H1 (cell line): ENCODE results near the gene ADM5. TPM values are rescaled to one million over a fixed set of nuclear protein-coding genes. Genes with fewer than 3 reads are reported as not detected.

Experiments
- CTCF ChIA-PET: fragments of 300-600 bp; sonication (Branson Sonifier 250); formaldehyde crosslinking; loops from one replicate; lab custom pipeline; 2021; ENCODE audit not compliant: partially characterized antibody; lab: Charles Lee
- POLR2A ChIA-PET: fragments of 300-600 bp; sonication (Branson Sonifier 250); formaldehyde crosslinking; loops from one replicate; lab custom pipeline; 2021; ENCODE audit warnings: inconsistent platforms; ENCODE audit not compliant: partially characterized antibody; lab: Charles Lee
- DNase-seq, 2 experiments: peaks; one replicate each; pipeline versions ENCODE4 v3.0.0 to v3.0.0-alpha.2; 2010 to 2022; ENCODE audit warnings: low spot score in 2 of 2, low read depth in 1 of 2, mixed read lengths in 1 of 2
- FAIRE-seq: peaks from 2 replicates; lab custom pipeline; 2011; peaks lifted over from hg19 to GRCh38; lab: Jason Lieb, UNC
- H2AFZ ChIP-seq: 2 replicates; pipeline ENCODE4 v1.8.1; 2012; ENCODE audit warnings: low read length, inconsistent platforms
- H2AK5ac ChIP-seq: 2 replicates; pipeline ENCODE4 v1.6.1; 2013; ENCODE audit warnings: low read depth, low read length
- H2BK120ac ChIP-seq: replicated peaks from 2 replicates; pipeline ENCODE3; 2013; ENCODE audit warnings: low read depth, low read length, inconsistent platforms
- H2BK12ac ChIP-seq: 2 replicates; pipeline ENCODE4 v1.6.1; 2013; ENCODE audit warnings: low read depth, low read length
- H2BK15ac ChIP-seq: 2 replicates; pipeline ENCODE4 v1.6.1; 2013; ENCODE audit warnings: low read length
- H2BK20ac ChIP-seq: 2 replicates; pipeline ENCODE4 v1.6.1; 2013; ENCODE audit warnings: low read length
- H2BK5ac ChIP-seq: 2 replicates; pipeline ENCODE4 v1.6.1; 2013; ENCODE audit warnings: low read depth, low read length
- H3K14ac ChIP-seq: 2 replicates; pipeline ENCODE4 v1.6.1; 2013; ENCODE audit warnings: inconsistent platforms; ENCODE audit not compliant: insufficient read length
- H3K18ac ChIP-seq: 2 replicates; pipeline ENCODE4 v1.6.1; 2013; ENCODE audit warnings: low read length; ENCODE audit errors: extremely low read depth
- H3K23ac ChIP-seq: 2 replicates; pipeline ENCODE4 v1.6.1; 2013; ENCODE audit warnings: inconsistent platforms; ENCODE audit not compliant: insufficient read length
- H3K23me2 ChIP-seq: 2 replicates; pipeline ENCODE4 v1.6.1; 2013; ENCODE audit warnings: low read depth, low read length
- H3K27ac ChIP-seq: 2 replicates; pipeline ENCODE4 v1.6.1; 2011; ENCODE audit warnings: low read depth, low read length, inconsistent platforms
- H3K27me3 ChIP-seq, 4 experiments: replicated peaks in 1 of 4; 1 replicate in 1 of 4; 2 replicates in 3 of 4; pipeline versions ENCODE4 v1.6.1 to v1.8.1; 2011 to 2013; ENCODE audit warnings: low read length in 3 of 4, mild to moderate bottlenecking in 3 of 4, inconsistent platforms in 2 of 4, mixed read lengths in 2 of 4, moderate library complexity in 1 of 4; ENCODE audit not compliant: control insufficient read depth in 3 of 4, insufficient read depth in 3 of 4; ENCODE audit errors: extremely low read depth in 1 of 4
- H3K36me3 ChIP-seq, 4 experiments: 2 replicates each; pipeline versions ENCODE4 v1.6.1 to v1.8.1; 2011 to 2013; ENCODE audit warnings: mild to moderate bottlenecking in 4 of 4, low read length in 3 of 4, moderate library complexity in 2 of 4, control low read depth in 1 of 4, inconsistent platforms in 1 of 4; ENCODE audit not compliant: insufficient read depth in 4 of 4, control insufficient read depth in 2 of 4
- H3K4ac ChIP-seq: replicated peaks from 2 replicates; pipeline ENCODE3; 2013; ENCODE audit warnings: low read length, low read depth, mixed read lengths, inconsistent platforms; ENCODE audit not compliant: insufficient read length
- H3K4me1 ChIP-seq, 4 experiments: replicated peaks in 1 of 4; 1 replicate in 1 of 4; 2 replicates in 3 of 4; pipeline versions ENCODE4 v1.6.1 to v1.8.1; 2011 to 2013; ENCODE audit warnings: low read length in 3 of 4, inconsistent platforms in 2 of 4, mixed read lengths in 1 of 4; ENCODE audit not compliant: insufficient read depth in 4 of 4, control insufficient read depth in 3 of 4
- H3K4me2 ChIP-seq, 2 experiments: 2 replicates each; pipeline versions ENCODE4 v1.6.1 to v1.8.1; 2011 to 2013; ENCODE audit warnings: low read depth in 2 of 2, low read length in 2 of 2, control low read depth in 1 of 2, inconsistent platforms in 1 of 2, mild to moderate bottlenecking in 1 of 2; ENCODE audit not compliant: insufficient read depth in 1 of 2
- H3K4me3 ChIP-seq, 4 experiments: fragments of 200-600, 300-600 bp in 1 of 4; sonication (generic), shearing (Covaris generic), sonication (Bioruptor Twin) in 1 of 4; 2 replicates each; pipeline versions ENCODE4 v1.5.1 to v1.8.1; 2011 to 2016; ENCODE audit warnings: low read length in 4 of 4, low read depth in 3 of 4, control low read depth in 2 of 4, inconsistent platforms in 2 of 4, mild to moderate bottlenecking in 2 of 4, mixed read lengths in 1 of 4, moderate library complexity in 1 of 4; ENCODE audit not compliant: insufficient read depth in 2 of 4; ENCODE audit errors: extremely low read depth in 1 of 4
- H3K56ac ChIP-seq: replicated peaks from 2 replicates; pipeline ENCODE3; 2013; ENCODE audit warnings: low read depth, mild to moderate bottlenecking, mixed read lengths, low read length, inconsistent platforms; ENCODE audit not compliant: insufficient read length
- H3K79me1 ChIP-seq: 2 replicates; pipeline ENCODE4 v1.6.1; 2013; ENCODE audit warnings: low read depth, low read length, control low read depth
- H3K79me2 ChIP-seq, 2 experiments: 2 replicates each; pipeline versions ENCODE4 v1.6.1 to v1.8.1; 2012 to 2013; ENCODE audit warnings: low read length in 2 of 2, mild to moderate bottlenecking in 2 of 2, inconsistent platforms in 1 of 2; ENCODE audit not compliant: insufficient read depth in 2 of 2, control insufficient read depth in 1 of 2
- H3K9ac ChIP-seq, 4 experiments: replicated peaks in 1 of 4; 1 replicate in 1 of 4; 2 replicates in 3 of 4; pipeline versions ENCODE4 v1.6.1 to v1.8.1; 2011 to 2013; ENCODE audit warnings: low read depth in 3 of 4, low read length in 3 of 4, control low read depth in 2 of 4, mild to moderate bottlenecking in 2 of 4, moderate library complexity in 2 of 4, inconsistent platforms in 1 of 4; ENCODE audit errors: extremely low read depth in 1 of 4
- H3K9me3 ChIP-seq, 2 experiments: 2 replicates each; pipeline versions ENCODE4 v1.6.1 to v1.8.1; 2012 to 2013; ENCODE audit warnings: mild to moderate bottlenecking in 2 of 2, moderate library complexity in 2 of 2, control low read depth in 1 of 2, inconsistent platforms in 1 of 2, low read depth in 1 of 2, low read length in 1 of 2, mixed read lengths in 1 of 2; ENCODE audit not compliant: insufficient read depth in 2 of 2
- H4K20me1 ChIP-seq, 2 experiments: replicated peaks in 1 of 2; 2 replicates each; pipeline versions ENCODE3 to v1.8.1; 2011 to 2013; ENCODE audit warnings: inconsistent platforms in 2 of 2, low read length in 2 of 2, mild to moderate bottlenecking in 1 of 2; ENCODE audit not compliant: insufficient read depth in 2 of 2, control insufficient read depth in 1 of 2
- H4K5ac ChIP-seq: 2 replicates; pipeline ENCODE4 v1.6.1; 2013; ENCODE audit warnings: low read length, low read depth, mixed read lengths, inconsistent platforms; ENCODE audit not compliant: insufficient read length
- H4K8ac ChIP-seq: 2 replicates; pipeline ENCODE4 v1.8.0; 2013; ENCODE audit warnings: mild to moderate bottlenecking, moderate library complexity, low read length, inconsistent platforms; ENCODE audit not compliant: insufficient read depth; ENCODE audit errors: extremely low read depth
- H4K91ac ChIP-seq: replicated peaks from 2 replicates; pipeline ENCODE3; 2013; ENCODE audit warnings: low read length, mixed read lengths, inconsistent platforms; ENCODE audit not compliant: insufficient read length
- ASH2L ChIP-seq: fragments of 200-600, 300-600 bp; sonication (generic); IDR thresholded peaks from one replicate; pipeline ENCODE4 v1.7.1; 2017; ENCODE audit warnings: low read length
- E2F6 ChIP-seq: IDR thresholded peaks from 2 replicates; pipeline ENCODE4 v1.6.1; 2012; ENCODE audit warnings: inconsistent platforms
- HDAC2 ChIP-seq, 2 experiments: fragments of 300-600 bp in 1 of 2; sonication (generic) in 1 of 2; IDR thresholded peaks; 2 replicates each; pipeline ENCODE4 v1.6.1; 2011 to 2012; ENCODE audit warnings: low read depth in 2 of 2, low read length in 2 of 2, mild to moderate bottlenecking in 2 of 2, moderate library complexity in 2 of 2, borderline replicate concordance in 1 of 2, inconsistent platforms in 1 of 2
- HDAC6 ChIP-seq: IDR thresholded peaks from one replicate; pipeline ENCODE4 v1.7.1; 2012; ENCODE audit warnings: low read depth, mild to moderate bottlenecking, inconsistent platforms, low read length, moderate library complexity
- MAX ChIP-seq: IDR thresholded peaks from 2 replicates; pipeline ENCODE4 v1.6.1; 2012; ENCODE audit warnings: inconsistent platforms
- NANOG ChIP-seq: IDR thresholded peaks from 2 replicates; pipeline ENCODE4 v1.6.1; 2011; ENCODE audit warnings: low read length, low read depth, mild to moderate bottlenecking, inconsistent platforms; ENCODE audit not compliant: insufficient read depth, poor library complexity, severe bottlenecking
- RBBP5 ChIP-seq: IDR thresholded peaks from 2 replicates; pipeline ENCODE4 v1.7.1; 2012; ENCODE audit warnings: low read depth, mild to moderate bottlenecking, inconsistent platforms, low read length, moderate library complexity, borderline replicate concordance
- SIN3A ChIP-seq, 2 experiments: IDR thresholded peaks in 1 of 2; conservative IDR thresholded peaks in 1 of 2; 2 replicates each; pipeline ENCODE4 v1.6.1; 2011 to 2012; ENCODE audit warnings: low read length in 2 of 2, improper control_type of control experiment in 1 of 2, low read depth in 1 of 2, mild to moderate bottlenecking in 1 of 2
- SP4 ChIP-seq: IDR thresholded peaks from 2 replicates; pipeline ENCODE4 v1.6.1; 2012; ENCODE audit warnings: low read length, inconsistent platforms
- WGBS, 2 experiments: shearing (Covaris generic) in 1 of 2; methylation state at CpG; one replicate each; pipeline versions ENCODE4 v1.1.6 to v1.1.7; 2013 to 2015; ENCODE audit warnings: low lambda C conversion rate in 2 of 2, mixed read lengths in 2 of 2, inconsistent platforms in 1 of 2, low coverage in 1 of 2, missing lambda C conversion rate in 1 of 2; ENCODE audit not compliant: insufficient replicate concordance in 2 of 2, insufficient coverage in 1 of 2, insufficient read length in 1 of 2; ENCODE audit errors: extremely low coverage in 1 of 2, missing lambda C conversion rate in 1 of 2; 5-methylcytosine and 5-hydroxymethylcytosine counted together
- polyA plus RNA-seq, 7 experiments: library from polyadenylated mRNA; depleted of rRNA in 3 of 7; stranded (reverse) in 5 of 7; unstranded in 2 of 7; fragments of >200 nt in 5 of 7; fragments of 200-250 nt in 2 of 7; gene quantifications; 1 replicate in 5 of 7; 2 replicates in 1 of 7; 4 replicates in 1 of 7; pipeline versions ENCODE4 v1.2.1 to v1.2.3, GENCODE V29; 2011 to 2013; ENCODE audit warnings: missing spikeins in 2 of 7, mixed read lengths in 2 of 7
- total RNA-seq: library from RNA; stranded (reverse); fragmentation: NEBNext Ultra II Directional; extraction: Animal tissue kit (Norgen Biotek cat#: 25700); gene quantifications from 2 replicates; pipeline ENCODE4 v1.2.1, GENCODE V29; 2021

ADM5 gene
- total and polyA plus RNA-seq, 2 of the 8 experiments (the other 6 are each of a cell fraction or from before 2014, with no cell fraction given), result 2.5 to 2.6 TPM

DNA sequence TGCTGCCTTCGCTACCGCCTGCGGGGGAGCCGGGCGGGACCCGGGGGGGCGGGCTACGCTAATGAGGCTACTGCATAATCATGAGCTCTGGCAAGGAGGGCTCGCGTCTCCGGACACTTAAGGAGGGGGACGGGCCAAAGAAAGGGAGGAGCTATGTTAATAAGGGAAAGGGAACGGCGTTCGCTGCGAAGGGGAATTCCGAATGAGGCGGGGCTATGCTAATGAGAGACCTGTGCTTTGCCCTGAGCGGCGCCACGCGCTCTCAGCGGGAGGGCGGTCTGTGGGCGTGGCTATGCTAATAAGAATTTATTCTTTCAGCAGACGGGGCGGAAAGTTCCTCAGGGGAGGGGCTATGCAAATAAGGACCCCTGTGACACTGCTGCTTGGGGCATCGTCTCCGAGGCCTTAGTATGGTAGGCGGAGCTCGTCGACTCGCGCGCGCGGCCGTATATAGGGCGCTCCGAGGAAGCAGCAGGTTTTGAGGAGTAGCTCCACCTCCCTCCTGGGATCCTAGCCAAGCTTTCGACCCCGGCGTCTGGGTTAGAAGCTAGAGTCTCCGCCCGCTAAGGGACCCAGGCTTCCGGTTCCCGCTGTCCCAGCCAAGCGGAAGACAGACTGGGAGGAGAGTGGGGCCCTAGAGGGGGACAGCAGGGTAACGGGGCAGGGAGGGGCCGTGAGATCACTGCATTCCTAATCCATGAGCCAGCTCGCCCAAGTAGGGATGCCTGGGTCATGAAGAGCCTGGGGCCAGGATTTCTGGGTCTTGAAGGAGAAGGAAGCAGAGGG, 49.1 kb upstream of the ADM5 start, which contains the start of gene RRAS:
Gene RRAS (minus strand): TSS at position 31 of the 786 bp plus-strand sequence. CDS start 45 bp downstream, outside the sequence.
- Histone ChIP-seq H3K36me3 (no peaks in the 10 kb centered on the region), H2AFZ (no peak within 1 kb of the TSS), H2AK5ac (no peak within 1 kb of the TSS), H2BK5ac (peak within 1 kb of the TSS; percentile 82), H3K4ac (no peak within 1 kb of the TSS), H3K23me2 (peaks cover 7% of the 10 kb centered on the region), H3K4me3 (peak within 1 kb of the TSS; percentile 38 to 72 (median 66)), H3K9me3 (no peaks in the 10 kb centered on the region), H3K23ac (no peak within 1 kb of the TSS), H3K79me2 (peaks cover 10 to 29% of the 10 kb centered on the region in 2 experiments), H4K20me1 (peaks cover 3 to 15% of the 10 kb centered on the region in 2 experiments), H2BK15ac (0 out of 2 replicates have a peak within 1 kb of the TSS, but pooled peaks have one; percentile 72), H3K14ac (no peak within 1 kb of the TSS), H3K27ac (peak within 1 kb of the TSS; percentile 93), H4K5ac (peak within 1 kb of the TSS; percentile 31), H3K4me1 (peaks cover 2 to 27% (median 15%) of the 10 kb centered on the region in 4 experiments), H3K9ac (peak within 1 kb of the TSS; percentile 55 to 86 (median 76)), H2BK12ac (0 out of 2 replicates have a peak within 1 kb of the TSS, but pooled peaks have one; percentile 50), H3K79me1 (peaks cover 14% of the 10 kb centered on the region), H2BK20ac (no peak within 1 kb of the TSS; the same call in 1 of the 2 replicates), H3K56ac (peak within 1 kb of the TSS; percentile 32), H3K4me2 (peak within 1 kb of the TSS; percentile 87 to 89), H4K8ac (peak within 1 kb of the TSS; percentile 81; the same call in 1 of the 2 replicates), H4K91ac (peak within 1 kb of the TSS; percentile 52), H3K18ac (peak within 1 kb of the TSS; percentile 83), H2BK120ac (no peak within 1 kb of the TSS), H3K27me3 (no peaks in the 10 kb centered on the region)
- ChIA-PET POLR2A (interaction anchor here (0.6 to 50.7 kb wide), 18 partner anchors 10 to 236 kb away, joined by 3 to 840 read pairs (median 4); partner anchors contain the start of genes BCL2L12, CPT1C, IRF3 and NOSIP), CTCF (interaction anchor here (0.9 to 1.9 kb wide), 6 partner anchors 9 to 134 kb away, joined by 3 to 9 read pairs (median 4); no protein-coding TSS in a partner anchor)
- DNase-seq (peak; percentile 100), FAIRE-seq (peak; percentile 93)
- 0% methylated on average over 37 of the region's 51 CpGs; no CpG with 5 or more reads in 1 of the 2 experiments for WGBS, 2 experiments
- peak; percentile 97 for TF ChIP-seq NANOG
- TF ChIP-seq ASH2L, result peak; percentile 88
- TF ChIP-seq RBBP5, result peak; percentile 94
- peak in 1 of 2 experiments; percentile 79; a peak in 1 of 4 replicates for TF ChIP-seq HDAC2 (IDR thresholded peaks at IDR 0.05; ENCODE audit: borderline replicate concordance in 1 of 2, low read depth in 2 of 2, low read length in 2 of 2)
- TF ChIP-seq SIN3A (conservative IDR thresholded peaks at IDR 0.05 in 1 of 2, IDR thresholded peaks at IDR 0.05 in 1 of 2; ENCODE audit: low read depth in 1 of 2, low read length in 2 of 2), result peak in 1 of 2 experiments; percentile 48; a peak in 1 of 4 replicates
- peak; percentile 79 for TF ChIP-seq MAX
- TF ChIP-seq HDAC6, result no peak
- TF ChIP-seq E2F6, result 0 out of 2 replicates have a peak, but pooled peaks have one; percentile 17
- peak; percentile 88 for TF ChIP-seq SP4
